Activated B cell treated with CpG ODN at 0.5 μM for 24 hours (primary cell): Measurements from ENCODE around the gene SLF1. TPM values are rescaled to one million over a fixed set of nuclear protein-coding genes. Genes with fewer than 3 reads are reported as not detected.

Source experiments
- ATAC-seq: fragments of 200-7000 bp; cut with Tn5 transposase; one replicate; pipeline ENCODE4 v1.10.0; 2021; ENCODE audit warnings: low read depth, mild to moderate bottlenecking, moderate library complexity
- CTCF ChIA-PET: fragments of 350-600 bp; sonication (Branson Sonifier 250); formaldehyde crosslinking; loops from one replicate; lab custom pipeline; 2021; ENCODE audit warnings: antibody characterized with exemption; lab: Charles Lee
- POLR2A ChIA-PET: fragments of 350-600 bp; sonication (Branson Sonifier 250); formaldehyde crosslinking; loops from one replicate; lab custom pipeline; 2021; ENCODE audit warnings: antibody characterized with exemption; lab: Charles Lee
- DNase-seq: peaks from one replicate; pipeline ENCODE4 v3.0.0; 2022
- H3K27ac Mint-ChIP-seq: one replicate; pipeline ENCODE4 v1.8.0; 2020; ENCODE audit warnings: mixed read lengths
- H3K27me3 Mint-ChIP-seq: one replicate; pipeline ENCODE4 v1.8.0; 2021; ENCODE audit warnings: mixed read lengths
- H3K36me3 Mint-ChIP-seq: one replicate; pipeline ENCODE4 v1.8.0; 2021; ENCODE audit warnings: low read depth, mixed read lengths
- H3K4me1 Mint-ChIP-seq: one replicate; pipeline ENCODE4 v1.8.0; 2021; ENCODE audit warnings: mixed read lengths
- H3K4me3 Mint-ChIP-seq: one replicate; pipeline ENCODE4 v1.8.0; 2020; ENCODE audit warnings: mild to moderate bottlenecking, mixed read lengths
- H3K9me3 Mint-ChIP-seq: one replicate; pipeline ENCODE4 v1.8.0; 2020; ENCODE audit warnings: mixed read lengths
- CTCF ChIP-seq: fragments of 200-600 bp; IDR thresholded peaks from one replicate; pipeline ENCODE4 v1.8.0; 2022; ENCODE audit warnings: antibody characterized with exemption, mild to moderate bottlenecking
- intact Hi-C: fragments of 100-400 bp; cut with micrococcal nuclease; formaldehyde crosslinking; loops from one replicate; pipeline ENCODE4 v1.15.1; 2024
- total RNA-seq: library from RNA; stranded (reverse); gene quantifications from 2 replicates; pipeline ENCODE4 v1.2.3, GENCODE V29; 2022

SLF1 gene
- total RNA-seq, 1 donor from 2014 or later: 12.0 TPM

DNA sequence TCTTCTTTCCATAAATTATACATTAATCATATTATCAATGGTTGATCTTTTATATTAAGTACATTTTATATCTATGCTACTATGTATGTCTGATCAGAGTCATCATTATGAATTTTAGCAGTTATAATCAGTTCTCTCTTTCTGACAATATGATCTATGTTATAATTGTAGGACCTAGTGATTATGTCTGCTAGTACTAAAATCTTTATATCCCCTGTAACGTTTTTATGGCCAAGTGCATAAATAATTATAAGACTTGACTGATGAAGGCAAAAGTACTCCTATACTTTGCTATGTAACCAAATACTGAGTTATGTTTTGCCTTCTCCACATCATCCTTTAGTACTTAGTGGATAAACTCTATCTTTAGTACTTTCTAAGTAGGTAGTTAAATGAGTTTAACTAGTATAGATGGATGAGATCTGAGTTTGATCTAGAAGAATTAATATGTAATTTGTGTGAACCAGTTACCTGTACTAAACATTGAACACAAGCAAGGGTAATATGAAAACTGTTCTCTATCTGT is 75.4 kb downstream of the SLF1 start:
- intact Hi-C loops: loop anchor here (1.0 to 5.0 kb wide), 2 partner anchors 82 to 169 kb away; no protein-coding TSS in a partner anchor
- ChIA-PET POLR2A (no interaction called here), CTCF (interaction anchor here (0.6 kb wide), 1 partner anchor 111 kb away, joined by 3 read pairs; no protein-coding TSS in a partner anchor)
- ATAC-seq (no peak), DNase-seq (no peak)
- Mint-ChIP-seq H3K27ac (no peak overlapping the region), H3K27me3 (no peaks in the 10 kb centered on the region), H3K4me1 (no peaks in the 10 kb centered on the region), H3K4me3 (no peak overlapping the region), H3K36me3 (peaks cover 36% of the 10 kb centered on the region), H3K9me3 (no peaks in the 10 kb centered on the region)
- TF ChIP-seq CTCF: no peak

DNA sequence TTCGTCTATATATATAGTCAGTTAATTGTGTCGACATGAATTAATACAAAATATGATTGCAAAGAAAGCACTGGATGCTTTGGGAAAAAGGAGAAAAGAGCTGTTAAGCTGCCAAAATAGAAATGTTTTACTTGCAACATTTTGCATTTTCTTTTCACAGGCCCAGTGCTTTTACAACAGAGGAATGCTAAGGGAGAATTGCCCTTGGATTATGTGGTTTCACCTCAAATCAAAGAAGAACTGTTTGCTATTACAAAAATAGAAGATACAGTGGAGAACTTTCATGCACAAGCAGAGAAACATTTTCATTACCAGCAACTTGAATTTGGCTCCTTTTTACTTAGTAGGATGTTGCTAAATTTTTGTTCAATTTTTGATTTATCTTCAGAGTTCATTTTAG is 76.2 kb downstream of the SLF1 start:
- no peaks in the 10 kb centered on the region for H3K27me3 Mint-ChIP-seq
- no peaks in the 10 kb centered on the region for H3K9me3 Mint-ChIP-seq
- no peak overlapping the region for H3K27ac Mint-ChIP-seq
- no peaks in the 10 kb centered on the region for H3K4me1 Mint-ChIP-seq
- no peak for DNase-seq
- intact Hi-C loops: loop anchor here (5.0 kb wide), 1 partner anchor 82 kb away; no protein-coding TSS in a partner anchor
- POLR2A ChIA-PET: no interaction called here
- ATAC-seq: no peak
- TF ChIP-seq CTCF: no peak
- H3K4me3 Mint-ChIP-seq: no peak overlapping the region
- CTCF ChIA-PET: interaction anchor here (0.6 kb wide), 1 partner anchor 110 kb away, joined by 3 read pairs; no protein-coding TSS in a partner anchor
- H3K36me3 Mint-ChIP-seq: peaks cover 29% of the 10 kb centered on the region

DNA sequence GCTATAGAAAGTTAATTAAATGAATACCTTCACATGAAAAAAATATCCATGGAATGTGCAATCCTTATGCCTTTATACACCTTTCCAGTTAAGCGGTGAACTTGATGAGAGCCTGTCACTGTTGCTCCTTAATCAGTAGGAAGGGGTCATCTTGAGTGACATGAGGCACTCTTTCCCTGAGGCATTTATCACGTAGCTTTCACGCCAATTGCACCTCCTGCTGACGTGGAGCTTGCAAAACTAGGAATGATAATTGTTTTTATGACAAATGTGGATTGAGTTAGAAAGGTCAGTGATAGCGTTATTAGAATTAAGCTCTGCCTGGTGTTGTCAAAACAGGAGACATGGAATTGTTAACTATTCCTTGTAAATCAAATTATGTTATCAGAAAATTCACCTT is 79.7 kb downstream of the SLF1 start:
- no peaks in the 10 kb centered on the region for H3K9me3 Mint-ChIP-seq
- H3K4me3 Mint-ChIP-seq: no peak overlapping the region
- H3K36me3 Mint-ChIP-seq: peaks cover 15% of the 10 kb centered on the region
- no peak overlapping the region for H3K27ac Mint-ChIP-seq
- ATAC-seq (no peak), DNase-seq (no peak)
- H3K4me1 Mint-ChIP-seq: peaks cover 10% of the 10 kb centered on the region
- ChIA-PET CTCF (no interaction called here), POLR2A (no interaction called here)
- TF ChIP-seq CTCF: no peak
- intact Hi-C loops: no loop called here
- no peaks in the 10 kb centered on the region for H3K27me3 Mint-ChIP-seq

DNA sequence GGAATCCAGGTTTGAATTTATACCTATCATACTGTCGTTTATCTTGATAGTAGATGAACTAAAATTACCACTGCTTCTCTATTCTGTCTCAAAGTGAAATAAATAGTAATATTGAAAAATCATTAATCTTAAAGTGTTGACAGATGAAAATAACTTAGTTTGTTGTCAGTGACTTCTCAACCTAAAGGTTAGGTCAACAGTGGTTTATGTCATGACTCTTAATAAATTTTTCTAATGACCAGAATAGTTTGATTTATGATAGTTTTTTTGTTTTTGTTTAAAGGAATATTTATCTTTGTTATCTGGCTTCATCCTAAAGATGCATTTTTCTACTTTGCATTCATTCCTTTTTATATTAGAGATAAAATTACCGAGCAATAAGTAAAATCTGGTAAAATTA is 81.1 kb downstream of the SLF1 start:
- intact Hi-C loops: no loop called here
- no peak overlapping the region for H3K4me3 Mint-ChIP-seq
- no peaks in the 10 kb centered on the region for H3K9me3 Mint-ChIP-seq
- H3K4me1 Mint-ChIP-seq: peaks cover 10% of the 10 kb centered on the region
- no peak for ATAC-seq
- CTCF ChIA-PET: no interaction called here
- no peak for TF ChIP-seq CTCF
- no peak for DNase-seq
- H3K27ac Mint-ChIP-seq: no peak overlapping the region
- peaks cover 7% of the 10 kb centered on the region for H3K36me3 Mint-ChIP-seq
- POLR2A ChIA-PET: no interaction called here
- no peaks in the 10 kb centered on the region for H3K27me3 Mint-ChIP-seq

DNA sequence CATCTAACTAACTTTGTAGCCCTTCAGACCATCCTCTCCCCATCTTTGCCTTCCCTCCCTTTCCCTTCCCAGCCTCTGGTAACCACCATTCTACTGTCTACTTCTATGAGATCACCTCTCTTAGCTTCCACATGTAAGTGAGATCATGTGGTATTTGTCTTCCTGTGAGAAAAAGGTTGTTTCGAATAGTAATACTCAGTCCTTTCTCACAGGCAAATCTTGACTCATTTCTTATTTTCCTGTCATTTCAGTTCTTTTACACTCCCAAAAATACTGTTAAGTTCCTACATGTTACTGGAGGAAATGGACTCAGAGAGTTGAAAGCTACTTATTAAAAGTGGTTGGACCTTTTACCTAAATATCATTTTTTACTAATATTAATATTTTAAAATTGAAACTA is 82.1 kb downstream of the SLF1 start:
- ChIA-PET CTCF (no interaction called here), POLR2A (no interaction called here)
- intact Hi-C loops: no loop called here
- no peak overlapping the region for H3K4me3 Mint-ChIP-seq
- H3K27ac Mint-ChIP-seq: no peak overlapping the region
- no peaks in the 10 kb centered on the region for H3K27me3 Mint-ChIP-seq
- H3K9me3 Mint-ChIP-seq: no peaks in the 10 kb centered on the region
- no peak for TF ChIP-seq CTCF
- peaks cover 10% of the 10 kb centered on the region for H3K4me1 Mint-ChIP-seq
- peaks cover 2% of the 10 kb centered on the region for H3K36me3 Mint-ChIP-seq
- DNase-seq (no peak), ATAC-seq (no peak)
